ENCODE measurements around the gene NFIX. TPM values are rescaled to one million over a fixed set of nuclear protein-coding genes. Genes with fewer than 3 reads are reported as not detected.

Gene NFIX
- total and polyA plus RNA-seq, 2 of the 13 experiments (the other 11 are each of a cell fraction or from before 2014, with no cell fraction given): 3.4 to 5.4 TPM

GRCh38 chr19:13137290-13137794 lies 142.1 kb downstream of the NFIX start:
- Histone ChIP-seq H3K4me3 (replicated peaks in 1 of 3; ENCODE audit: insufficient read depth in 1 of 3, low read depth in 2 of 3, low read length in 3 of 3) (no peak overlapping the region), H3K9me3 (ENCODE audit: low read length) (no peaks in the 10 kb centered on the region), H3K36me3 (replicated peaks in 1 of 2; ENCODE audit: control insufficient read depth in 1 of 2, insufficient read depth in 2 of 2, low read length in 2 of 2) (peaks cover 26 to 60% of the 10 kb centered on the region in 2 experiments; a peak in 4 of 5 replicates), H3K79me2 (ENCODE audit: insufficient read depth, low read length) (peaks cover 15% of the 10 kb centered on the region), H3K27ac (ENCODE audit: extremely low read length, insufficient read depth, low read length) (no peak overlapping the region), H4K20me1 (ENCODE audit: insufficient read depth, low read length) (no peaks in the 10 kb centered on the region), H2AFZ (ENCODE audit: low read length) (no peak overlapping the region), H3K4me1 (ENCODE audit: insufficient read depth, low read length) (no peaks in the 10 kb centered on the region), H3K4me2 (ENCODE audit: low read depth, low read length) (no peak overlapping the region), H3K9ac (ENCODE audit: insufficient read depth, low read depth, low read length) (no peak overlapping the region), H3K27me3 (ENCODE audit: control insufficient read depth in 1 of 2, insufficient read depth in 2 of 2, low read length in 2 of 2) (no peaks in the 10 kb centered on the region)
- FAIRE-seq (no peak), ATAC-seq (no peak), DNase-seq (ENCODE audit: low spot score) (no peak)
- POLR2A ChIA-PET: no interaction called here
- intact Hi-C loops (cut with micrococcal nuclease; ENCODE audit: unreplicated experiment): no loop called here
- BruUV-seq (replicated peaks): no TSS peak
- in situ Hi-C loops (cut with HindIII; ENCODE audit: extremely low pct_ligation_motif_present, low pct_unique_long_range_greater_than_20kb): no loop called here
- CTCF ChIA-PET (ENCODE audit: low intra/inter-chr PET ratio, low total read pairs): no interaction called here
- no peak for TF ChIP-seq ZNF749 (CRISPR knock-in tag; IDR thresholded peaks at IDR 0.05; ENCODE audit: borderline replicate concordance)
- no peak for TF ChIP-seq NFE2 (CRISPR knock-in tag; IDR thresholded peaks at IDR 0.05)
- TF ChIP-seq AGO2 (optimal IDR thresholded peaks at IDR 0.05; ENCODE audit: low read depth, low read length): peak; percentile 55
- 98% methylated on average over 21 of the region's 28 CpGs for WGBS (ENCODE audit: low lambda C conversion rate)

- no peak overlapping the region for H3K4me2 ChIP-seq (ENCODE audit: low read depth, low read length)
- H3K36me3 ChIP-seq (replicated peaks in 1 of 2; ENCODE audit: control insufficient read depth in 1 of 2, insufficient read depth in 2 of 2, low read length in 2 of 2): peaks cover 25 to 52% of the 10 kb centered on the region in 2 experiments; a peak in 4 of 5 replicates
- ChIA-PET CTCF (ENCODE audit: low intra/inter-chr PET ratio, low total read pairs) (no interaction called here), POLR2A (no interaction called here)
- no peak overlapping the region for H3K4me3 ChIP-seq (replicated peaks in 1 of 3; ENCODE audit: insufficient read depth in 1 of 3, low read depth in 2 of 3, low read length in 3 of 3)
- no TSS peak for BruUV-seq (replicated peaks)
- intact Hi-C loops (cut with micrococcal nuclease; ENCODE audit: unreplicated experiment) (no loop called here), in situ Hi-C loops (cut with HindIII; ENCODE audit: extremely low pct_ligation_motif_present, low pct_unique_long_range_greater_than_20kb) (no loop called here)
- H3K4me1 ChIP-seq (ENCODE audit: insufficient read depth, low read length): peaks cover 6% of the 10 kb centered on the region
- no peak overlapping the region for H2AFZ ChIP-seq (ENCODE audit: low read length)
- TF ChIP-seq ELF3 (CRISPR knock-in tag; IDR thresholded peaks at IDR 0.05): no peak
- TF ChIP-seq PCBP1 (IDR thresholded peaks at IDR 0.05; ENCODE audit: borderline replicate concordance, low read depth, low read length): 0 out of 2 replicates have a peak, but pooled peaks have one; percentile 10
- TF ChIP-seq AGO2 (optimal IDR thresholded peaks at IDR 0.05; ENCODE audit: low read depth, low read length): peak; percentile 88
- H3K27ac ChIP-seq (ENCODE audit: extremely low read length, insufficient read depth, low read length): no peak overlapping the region
- H4K20me1 ChIP-seq (ENCODE audit: insufficient read depth, low read length): no peaks in the 10 kb centered on the region
- no peaks in the 10 kb centered on the region for H3K27me3 ChIP-seq (ENCODE audit: control insufficient read depth in 1 of 2, insufficient read depth in 2 of 2, low read length in 2 of 2)
- no peak for FAIRE-seq
- ATAC-seq: no peak
- H3K79me2 ChIP-seq (ENCODE audit: insufficient read depth, low read length): peaks cover 8% of the 10 kb centered on the region
- DNase-seq (ENCODE audit: low spot score): no peak
- WGBS (ENCODE audit: low lambda C conversion rate): 93% methylated on average over 27 of the region's 40 CpGs
- no peaks in the 10 kb centered on the region for H3K9me3 ChIP-seq (ENCODE audit: low read length)
- no peak overlapping the region for H3K9ac ChIP-seq (ENCODE audit: insufficient read depth, low read depth, low read length)
Measured at GRCh38 chr19:13138171-13138915, 143.1 kb downstream of the NFIX start.
